GM21619 (cell line): ENCODE data around the gene ZNF620.
"Not testable (repeated sequence)": the region's sequence is repeated elsewhere in the genome, so short reads cannot be mapped to it uniquely, and the experiment has no call there.

Source experiments
- ATAC-seq: cut with Tn5 transposase; IDR thresholded peaks from one replicate; pipeline ENCODE4 v1.9.1; 2021; ENCODE audit not compliant: unreplicated experiment

Gene ZNF620

DNA sequence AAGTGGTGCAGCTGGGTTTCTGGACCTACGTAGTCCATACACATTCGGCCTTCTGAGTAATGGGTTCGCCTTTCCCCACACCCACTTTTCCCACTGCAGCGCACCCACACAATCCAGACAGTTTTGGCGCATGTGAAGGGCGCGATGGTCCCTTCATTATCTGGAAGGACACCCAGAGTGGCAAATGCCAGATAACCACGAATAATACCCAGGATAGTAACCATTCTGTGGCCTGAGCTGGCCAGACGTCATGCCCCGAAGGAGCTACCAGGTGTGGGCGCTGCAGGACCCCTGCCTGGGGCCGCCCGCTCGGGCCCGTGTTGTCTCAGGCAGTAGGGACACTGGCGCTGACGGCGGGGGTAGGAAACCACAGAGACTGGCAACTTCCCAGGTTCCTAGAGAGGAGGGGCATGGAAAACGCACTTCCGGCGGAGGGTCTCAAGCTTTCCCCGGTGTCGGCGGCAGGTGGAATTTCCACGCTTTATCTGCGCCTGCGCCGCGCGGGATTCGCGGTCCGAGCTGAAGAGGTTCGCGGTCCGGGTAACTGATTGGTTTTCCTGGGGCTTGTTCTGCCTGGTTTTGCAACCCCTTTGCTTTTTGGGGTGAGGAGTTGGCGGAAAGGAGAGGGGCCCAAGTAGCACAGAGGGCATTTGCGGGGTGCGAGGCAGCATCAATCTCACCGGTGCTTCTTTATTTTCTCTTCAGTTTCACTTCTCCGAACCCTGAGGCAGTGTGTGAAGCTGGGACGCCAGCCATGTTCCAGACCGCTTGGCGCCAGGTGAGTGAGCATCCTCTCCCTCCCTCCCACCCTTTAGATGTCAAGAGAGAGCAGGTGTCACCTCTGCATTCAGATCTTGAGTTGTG, at the start of gene ZNF620:
Gene ZNF620 (plus strand): TSS at position 441 of the 864 bp plus-strand sequence. CDS start 314 bp downstream, at position 755.
- peak; percentile 81 for ATAC-seq

- no peak for ATAC-seq
Measured at GRCh38 chr3:40456279-40456939, 49.4 kb upstream of the ZNF620 start.

GRCh38 chr3:40456940-40457823, 48.7 kb upstream of the ZNF620 start, which contains the start of gene RPL14:
TSS of gene RPL14 (plus strand) at chr3:40457339. CDS start at chr3:40457472, 133 bp downstream.
- peak; percentile 64 for ATAC-seq

GRCh38 chr3:40458473-40458872, 47.4 kb upstream of the ZNF620 start:
- ATAC-seq, result no peak

DNA sequence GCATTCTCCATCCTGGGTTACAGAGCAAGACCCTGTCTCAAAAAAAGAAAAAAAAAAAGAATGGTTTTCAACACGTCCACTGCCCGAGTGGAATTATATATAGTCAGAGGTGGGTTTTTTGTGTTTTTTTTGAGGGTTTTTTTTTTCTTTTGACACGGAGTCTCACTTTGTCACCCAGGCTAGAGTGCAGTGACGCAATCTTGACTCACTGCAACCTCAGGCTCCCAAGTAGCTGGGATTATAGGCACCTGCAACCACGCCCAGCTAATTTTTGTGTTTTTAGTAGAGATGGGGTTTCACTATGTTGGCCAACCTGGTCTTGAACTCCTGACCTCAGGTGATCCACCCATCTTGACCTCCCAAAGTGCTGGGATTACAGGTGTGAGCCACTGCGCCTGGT, 45.4 kb upstream of the ZNF620 start:
- not testable (repeated sequence) for ATAC-seq

- ATAC-seq, result no peak
Measured at GRCh38 chr3:40461161-40461560, 44.7 kb upstream of the ZNF620 start.

- ATAC-seq, result not testable (repeated sequence)
Measured at GRCh38 chr3:40462838-40463237, 43.0 kb upstream of the ZNF620 start.

DNA sequence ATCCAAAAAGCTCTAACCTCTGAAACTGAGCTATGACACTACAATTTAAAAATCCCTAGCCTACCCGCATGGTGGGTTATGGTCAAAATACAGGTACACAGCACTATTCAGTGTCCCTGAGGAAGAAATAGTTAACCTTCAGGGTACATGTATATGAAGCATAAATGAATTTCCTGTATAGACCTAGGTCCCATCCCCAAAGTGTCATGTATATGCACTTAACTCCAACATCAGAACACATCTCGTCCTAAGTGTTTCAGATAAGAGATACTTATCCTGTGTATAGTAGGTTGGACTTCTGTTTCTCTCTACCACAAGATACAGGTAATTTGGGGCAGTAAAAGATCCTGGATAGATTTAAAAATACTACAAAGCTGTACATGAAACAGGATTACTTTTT, 42.3 kb upstream of the ZNF620 start:
- no peak for ATAC-seq

- no peak for ATAC-seq
Measured at GRCh38 chr3:40464339-40465110, 41.3 kb upstream of the ZNF620 start.

DNA sequence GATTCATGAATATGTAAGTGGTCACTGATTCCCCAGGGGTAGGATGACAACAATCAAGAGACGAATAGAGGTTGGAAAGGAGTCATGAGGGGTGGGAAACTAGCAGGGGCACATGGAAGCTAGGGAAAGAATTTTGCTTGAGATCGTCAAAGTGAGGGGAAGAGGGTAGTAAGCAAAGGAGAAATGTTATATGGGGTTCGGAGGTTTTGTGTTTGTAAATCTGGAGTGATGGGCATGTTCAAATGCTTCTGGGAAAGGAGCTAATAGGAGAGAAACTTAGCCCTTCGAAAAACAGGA, 40.8 kb upstream of the ZNF620 start:
- no peak for ATAC-seq

DNA sequence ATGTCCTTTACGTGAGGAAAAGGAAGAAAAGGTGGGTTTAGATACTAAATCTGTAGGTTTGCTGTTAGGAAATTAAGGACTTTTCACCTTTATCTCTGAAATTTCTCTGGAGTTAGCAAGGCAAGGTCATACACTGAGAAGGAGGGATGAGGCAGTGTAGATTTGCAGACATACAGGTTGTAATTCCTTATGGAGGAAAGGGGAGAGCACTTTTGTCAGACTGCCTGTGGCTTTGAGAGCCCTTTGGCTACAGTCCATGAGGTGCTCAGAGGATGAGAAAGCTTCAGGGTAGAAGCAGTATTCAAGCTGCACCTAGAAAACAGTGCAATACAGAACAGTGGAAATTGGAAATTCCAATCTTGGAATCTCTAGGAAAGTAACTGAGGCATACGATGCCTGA, 40.4 kb upstream of the ZNF620 start:
- ATAC-seq, result no peak

DNA sequence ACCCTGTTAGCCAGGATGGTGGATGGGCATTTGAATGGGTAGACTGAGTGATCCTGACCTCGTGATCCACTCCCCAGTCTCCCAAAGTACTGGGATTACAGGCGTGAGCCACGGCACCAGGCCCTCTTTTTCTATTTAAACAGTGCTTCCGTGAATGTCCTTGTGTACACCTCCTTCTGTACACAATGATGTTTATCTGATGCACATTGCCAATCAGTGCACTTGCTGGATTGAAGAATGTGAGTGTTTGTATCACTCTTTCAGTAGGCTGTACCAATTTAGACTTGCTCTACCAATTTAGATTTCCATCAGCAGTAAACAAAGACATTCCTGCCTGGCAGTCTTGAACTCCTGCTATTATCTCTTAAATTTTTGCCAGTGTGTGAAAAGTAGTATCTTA, 37.8 kb upstream of the ZNF620 start:
- no peak for ATAC-seq

GRCh38 chr3:40470701-40471100, 35.1 kb upstream of the ZNF620 start:
- ATAC-seq, result no peak

- ATAC-seq, result peak; percentile 76
Measured at GRCh38 chr3:40476478-40477470, 29.1 kb upstream of the ZNF620 start, which contains the start of gene ZNF619. TSS of gene ZNF619 (plus strand) at chr3:40477122. CDS start at chr3:40477980, 858 bp downstream.

DNA sequence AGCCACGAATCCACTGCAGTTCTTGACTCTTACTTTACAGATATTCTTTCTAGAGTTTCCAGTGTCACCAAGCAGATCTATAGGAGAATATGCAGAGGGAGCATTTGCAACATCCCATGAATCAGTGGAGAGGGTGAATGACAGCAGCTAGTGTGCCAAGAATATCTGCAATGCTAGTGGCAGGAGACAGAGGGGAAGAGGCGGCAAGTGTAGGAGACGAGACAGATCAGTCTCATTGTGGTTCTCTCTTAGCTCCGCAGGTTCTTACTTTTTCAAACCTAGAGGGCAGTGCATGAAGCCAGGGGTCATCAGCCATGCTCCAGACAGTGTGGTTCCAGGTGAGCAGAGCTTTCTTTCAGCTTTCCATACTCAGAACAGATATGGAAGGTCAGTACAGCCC, 28.2 kb upstream of the ZNF620 start:
- no peak for ATAC-seq

DNA sequence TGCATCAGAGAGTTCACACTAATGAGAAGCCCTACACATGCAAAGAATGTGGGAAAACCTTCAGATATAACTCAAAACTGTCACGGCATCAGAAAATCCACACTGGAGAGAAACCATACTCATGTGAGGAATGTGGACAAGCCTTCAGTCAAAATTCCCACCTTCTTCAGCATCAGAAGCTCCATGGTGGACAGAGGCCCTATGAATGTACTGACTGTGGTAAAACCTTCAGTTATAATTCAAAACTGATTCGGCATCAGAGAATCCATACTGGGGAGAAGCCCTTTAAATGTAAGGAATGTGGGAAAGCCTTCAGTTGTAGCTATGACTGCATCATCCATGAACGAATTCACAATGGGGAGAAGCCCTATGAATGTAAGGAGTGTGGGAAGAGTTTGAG, 18.7 kb upstream of the ZNF620 start:
- ATAC-seq, result no peak

DNA sequence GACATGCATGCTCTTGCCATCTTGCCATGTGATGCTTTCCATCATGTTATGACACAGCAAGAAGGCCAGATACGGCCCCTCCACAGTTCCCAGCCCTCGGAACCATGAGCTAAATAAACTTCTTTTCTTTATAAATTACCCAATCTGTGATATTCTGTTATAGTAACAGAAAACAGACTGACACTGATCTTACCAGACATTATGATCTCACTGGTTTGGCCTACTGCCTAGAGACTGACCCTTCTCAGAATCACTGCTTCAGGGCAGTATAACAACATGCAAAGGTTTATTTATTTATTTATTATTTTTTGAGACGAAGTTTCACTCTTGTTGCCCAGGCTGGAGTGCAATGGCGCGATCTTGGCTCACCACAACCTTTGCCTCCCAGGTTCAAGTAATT, 14.9 kb upstream of the ZNF620 start:
- no peak for ATAC-seq

DNA sequence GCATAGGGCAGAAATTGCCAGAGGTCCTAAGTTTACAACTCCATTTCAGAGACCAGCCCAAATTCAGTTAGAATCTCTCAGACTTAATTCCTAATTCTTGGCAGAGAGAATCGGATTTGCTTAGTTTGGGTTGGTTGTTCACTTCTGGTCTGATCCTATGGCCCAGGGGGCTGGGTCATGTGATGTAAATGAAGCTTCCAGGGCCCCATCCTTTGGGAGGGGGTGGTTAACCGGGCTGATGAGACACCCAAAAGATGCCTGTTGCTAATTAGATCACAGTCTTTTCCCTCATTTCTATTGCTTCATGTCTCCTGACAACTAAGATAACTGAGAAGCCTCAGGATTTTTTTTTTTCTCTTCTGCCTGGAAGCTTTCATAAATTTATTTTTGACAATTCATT, 11.1 kb upstream of the ZNF620 start:
- ATAC-seq, result no peak

GRCh38 chr3:40497288-40497687, 8.6 kb upstream of the ZNF620 start:
- no peak for ATAC-seq
